NAMALWA (cell line): ENCODE data around the gene NR3C1.

Experiments
- DNase-seq: peaks from one replicate; pipeline ENCODE4 v3.0.0-alpha.2; 2015; ENCODE audit warnings: low spot score

Gene NR3C1

GRCh38 chr5:143311428-143311827, 92.1 kb downstream of the NR3C1 start:
- no peak for DNase-seq

- DNase-seq, result no peak
These were observed 93.6 kb downstream of the NR3C1 start for GRCh38 chr5:143309661-143310431.

DNA sequence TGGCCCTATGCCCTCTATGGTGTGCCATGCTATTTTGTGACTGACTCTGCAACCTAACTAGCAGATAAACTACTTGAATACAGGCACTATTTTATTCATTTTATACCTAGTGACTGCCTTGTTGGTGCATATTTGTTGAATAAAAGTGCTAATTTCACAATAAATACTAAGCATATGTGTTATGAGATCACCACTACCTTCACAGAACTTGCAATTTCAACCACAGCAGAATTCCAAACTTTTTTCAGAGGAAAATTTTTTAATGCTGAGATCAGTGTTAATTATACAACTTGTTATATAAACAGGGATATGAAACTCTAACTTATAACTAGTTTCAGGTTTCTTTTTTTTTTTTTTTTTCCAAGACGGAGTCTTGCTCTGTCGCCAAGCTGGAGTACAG, 94.8 kb downstream of the NR3C1 start:
- DNase-seq, result no peak

- no peak for DNase-seq
These were observed 97.4 kb downstream of the NR3C1 start for GRCh38 chr5:143306040-143306439.

DNA sequence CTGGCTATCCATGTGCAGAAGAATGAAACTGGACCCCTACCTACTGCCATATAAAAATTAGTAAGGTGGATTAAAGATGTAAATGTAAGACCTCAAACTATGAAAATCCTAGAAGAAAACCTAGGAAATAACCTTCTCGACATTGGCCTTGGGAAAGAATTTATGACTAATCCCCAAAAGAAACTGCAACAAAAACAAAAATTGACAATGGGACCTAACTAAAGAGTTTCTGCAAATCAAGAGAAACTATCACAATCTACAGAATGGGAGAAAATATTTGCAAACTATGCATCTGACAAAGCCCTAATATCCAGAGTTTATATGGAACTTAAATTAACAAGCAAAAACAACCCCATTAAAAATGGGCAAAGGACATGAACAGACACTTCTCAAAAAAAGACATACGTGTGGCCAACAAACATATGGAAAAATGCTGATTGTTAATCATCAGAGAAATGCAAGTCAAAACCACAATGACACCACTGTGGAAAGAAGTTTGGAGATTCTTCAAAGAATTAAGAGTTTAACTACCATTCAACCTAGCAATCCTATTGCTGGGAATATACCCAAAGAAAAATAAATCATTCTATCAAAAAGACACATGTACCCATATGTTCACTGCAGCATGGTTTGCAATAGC, 98.5 kb downstream of the NR3C1 start:
- no peak for DNase-seq

DNA sequence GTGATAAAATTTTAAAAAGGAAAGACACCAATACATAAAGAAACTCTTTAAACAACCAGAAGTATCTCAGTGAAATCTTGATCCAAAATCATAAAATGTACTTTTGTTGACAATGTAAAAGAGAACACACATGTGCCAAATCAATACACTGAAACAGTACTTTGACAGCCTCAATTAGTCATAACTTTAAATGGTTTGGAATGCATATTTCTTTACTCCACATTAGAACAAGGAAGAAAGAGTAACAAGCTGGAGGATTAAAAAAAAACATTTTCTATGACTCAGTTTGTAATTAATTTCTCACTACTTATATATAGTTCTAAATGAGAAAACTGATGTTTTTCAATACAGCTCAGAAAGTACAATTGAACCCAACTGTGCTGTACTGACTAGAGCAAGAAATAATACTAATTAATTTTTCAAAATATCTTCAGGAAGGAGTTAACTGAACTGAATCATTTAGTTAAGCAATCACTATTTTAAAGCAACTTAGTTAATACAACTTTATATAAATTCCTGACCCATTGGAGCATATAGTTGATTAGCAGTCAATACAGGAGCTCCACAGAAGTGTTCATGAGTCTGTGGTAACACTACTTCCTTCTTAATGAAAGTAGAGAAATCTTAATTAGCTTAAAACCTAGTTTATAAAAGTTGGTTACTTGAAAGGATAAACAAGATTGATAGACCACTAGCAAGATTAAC, 101.0 kb downstream of the NR3C1 start:
- no peak for DNase-seq

- no peak for DNase-seq
These were observed 105.7 kb downstream of the NR3C1 start for GRCh38 chr5:143297756-143298155.

DNA sequence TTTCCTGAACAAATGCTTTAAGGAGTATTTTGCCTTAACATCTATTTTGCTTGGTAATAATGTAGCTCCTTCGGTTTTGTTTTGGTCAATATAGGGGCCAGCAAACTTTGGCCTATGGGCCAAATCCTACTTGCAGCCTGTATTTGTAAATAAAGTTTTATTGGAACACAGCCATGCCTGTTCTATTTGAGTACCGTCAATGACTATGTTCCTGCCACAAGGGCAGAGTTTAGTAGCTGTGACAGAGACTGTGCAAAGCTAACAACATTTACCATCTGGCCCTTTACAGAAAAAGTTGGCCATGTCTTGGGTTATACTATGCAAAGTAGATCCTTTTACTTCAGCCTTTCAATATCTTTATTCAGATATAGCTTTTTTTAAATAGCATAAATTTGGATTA, 113.4 kb downstream of the NR3C1 start:
- DNase-seq, result peak; percentile 42

- DNase-seq, result no peak
These were observed 119.0 kb downstream of the NR3C1 start for GRCh38 chr5:143284521-143284920.

GRCh38 chr5:143284002-143284401, 119.5 kb downstream of the NR3C1 start:
- DNase-seq, result no peak

GRCh38 chr5:143281226-143281625, 122.3 kb downstream of the NR3C1 start:
- no peak for DNase-seq

DNA sequence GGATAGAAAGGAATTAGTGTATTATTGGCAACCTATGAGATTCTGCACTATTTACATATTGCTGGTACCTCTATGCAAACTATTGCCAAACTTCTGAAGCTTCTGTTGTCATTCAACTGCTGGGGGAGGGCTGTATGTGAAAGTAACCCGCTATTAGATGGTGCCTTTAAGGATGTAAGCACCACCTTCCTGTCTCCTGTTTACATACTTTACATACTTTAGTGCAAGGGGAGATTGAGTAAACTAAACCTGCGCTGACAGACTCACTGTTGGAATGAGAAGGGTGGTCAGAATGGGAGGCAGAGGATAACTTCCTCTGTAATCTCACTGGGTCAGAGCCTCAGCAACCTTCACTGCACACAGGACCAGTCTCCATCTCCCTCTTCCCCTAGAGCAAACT, 123.8 kb downstream of the NR3C1 start:
- DNase-seq, result no peak

DNA sequence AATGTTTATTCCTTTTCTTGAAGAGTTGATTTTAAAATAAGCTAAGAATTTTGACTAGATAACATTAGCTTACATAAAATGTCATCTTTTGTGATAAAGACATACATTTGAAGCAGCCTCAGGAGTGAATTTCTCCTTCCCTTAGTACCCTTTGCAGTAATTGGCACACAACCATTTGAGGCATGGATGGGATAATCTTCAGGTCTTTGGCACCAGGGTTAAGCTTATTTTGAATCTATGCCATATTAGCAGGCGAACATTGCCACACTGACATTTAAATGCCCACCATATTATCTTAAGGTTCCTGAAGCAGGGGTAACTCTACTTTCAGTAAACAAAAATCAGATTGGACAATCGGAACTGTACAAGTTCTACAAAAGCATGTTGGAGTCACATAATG, 126.0 kb downstream of the NR3C1 start:
- DNase-seq, result no peak

- no peak for DNase-seq
These were observed 127.7 kb downstream of the NR3C1 start for GRCh38 chr5:143275512-143276363.

- no peak for DNase-seq
These were observed 128.5 kb downstream of the NR3C1 start for GRCh38 chr5:143274952-143275351.

DNA sequence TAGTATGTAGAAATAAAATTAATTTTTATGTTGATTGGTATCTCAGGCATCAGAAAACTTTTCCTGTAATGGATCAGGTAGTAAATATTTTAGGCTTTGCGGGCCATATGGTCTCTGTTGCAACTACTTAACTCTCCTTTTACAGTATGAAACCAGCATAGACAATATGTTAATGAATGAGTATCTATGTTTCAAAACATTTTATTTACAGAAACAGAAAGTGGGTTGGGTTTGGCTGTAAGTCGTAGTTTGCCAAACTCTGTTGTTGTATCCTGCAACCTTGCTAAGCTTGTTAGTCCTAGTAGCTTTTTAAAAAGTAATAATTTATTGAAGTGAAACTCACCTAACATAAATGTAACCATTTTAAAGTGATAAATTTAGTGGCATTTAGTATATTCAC, 132.1 kb downstream of the NR3C1 start:
- DNase-seq, result no peak

GRCh38 chr5:143268388-143268787, 135.1 kb downstream of the NR3C1 start:
- no peak for DNase-seq

- DNase-seq, result no peak
These were observed 136.3 kb downstream of the NR3C1 start for GRCh38 chr5:143267186-143267585.

GRCh38 chr5:143265995-143266394, 137.5 kb downstream of the NR3C1 start:
- DNase-seq, result no peak

DNA sequence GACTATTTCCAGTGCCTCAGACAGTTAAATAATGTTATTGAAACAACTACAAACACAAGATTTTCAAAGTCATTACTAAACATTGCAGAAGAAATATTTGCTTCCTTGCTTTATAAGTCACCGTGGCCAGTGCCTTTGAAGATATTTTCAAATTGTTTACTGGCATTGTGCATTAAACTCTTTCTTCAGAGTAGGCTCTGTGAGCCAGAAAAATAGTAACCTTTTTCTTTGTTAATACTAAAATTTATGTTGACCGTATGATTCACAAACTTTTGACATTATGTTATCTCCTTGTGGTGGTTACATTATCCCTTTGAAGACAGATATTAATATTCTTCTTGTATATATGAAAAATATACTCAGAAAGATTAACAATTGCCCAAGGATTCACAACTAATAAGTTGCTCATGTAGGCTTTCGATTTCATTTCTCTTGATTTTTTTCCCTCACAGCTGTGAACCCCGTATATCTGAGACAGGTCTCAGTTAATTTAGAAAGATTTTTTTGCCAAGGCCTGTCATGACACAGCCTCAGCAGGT, 140.1 kb downstream of the NR3C1 start:
- DNase-seq, result no peak

GRCh38 chr5:143262393-143263174, 140.9 kb downstream of the NR3C1 start:
- no peak for DNase-seq
